Astrocyte (in vitro differentiated cells and primary cell): ENCODE results near the gene BRMS1. TPM values are rescaled to one million over a fixed set of nuclear protein-coding genes. Genes with fewer than 3 reads are reported as not detected.

Experiments used
- DNase-seq: peaks from one replicate; pipeline ENCODE4 v3.0.0-alpha.2; 2010; ENCODE audit warnings: low read depth
- FAIRE-seq: peaks from 2 replicates; lab custom pipeline; 2011; peaks lifted over from hg19 to GRCh38; lab: Jason Lieb, UNC
- H2AFZ ChIP-seq: 2 replicates; pipeline ENCODE4 v1.6.0; 2012; ENCODE audit warnings: low read depth, low read length, inconsistent platforms
- H3K27ac ChIP-seq: 2 replicates; pipeline ENCODE4 v1.5.1; 2011; ENCODE audit warnings: low read depth, low read length, inconsistent platforms
- H3K27me3 ChIP-seq: 2 replicates; pipeline ENCODE4 v1.6.0; 2011; ENCODE audit warnings: low read length, inconsistent platforms; ENCODE audit not compliant: insufficient read depth
- H3K36me3 ChIP-seq: 2 replicates; pipeline ENCODE4 v1.5.1; 2011; ENCODE audit warnings: low read length, inconsistent platforms; ENCODE audit not compliant: insufficient read depth
- H3K4me1 ChIP-seq: 2 replicates; pipeline ENCODE4 v1.5.1; 2011; ENCODE audit warnings: low read length, inconsistent platforms; ENCODE audit not compliant: insufficient read depth
- H3K4me2 ChIP-seq: 2 replicates; pipeline ENCODE4 v1.6.0; 2012; ENCODE audit warnings: low read length, inconsistent platforms
- H3K4me3 ChIP-seq: 2 replicates; pipeline ENCODE4 v1.5.1; 2011; ENCODE audit warnings: low read depth, mild to moderate bottlenecking, low read length, inconsistent platforms; ENCODE audit not compliant: insufficient read depth
- H3K79me2 ChIP-seq: 2 replicates; pipeline ENCODE4 v1.6.0; 2012; ENCODE audit warnings: mild to moderate bottlenecking, low read length, inconsistent platforms; ENCODE audit not compliant: insufficient read depth
- H3K9ac ChIP-seq: 2 replicates; pipeline ENCODE4 v1.6.0; 2012; ENCODE audit warnings: mild to moderate bottlenecking, low read length, inconsistent platforms
- H3K9me3 ChIP-seq: 2 replicates; pipeline ENCODE4 v1.5.1; 2012; ENCODE audit warnings: low read depth, mild to moderate bottlenecking, low read length, inconsistent platforms; ENCODE audit not compliant: insufficient read depth
- H4K20me1 ChIP-seq: 2 replicates; pipeline ENCODE4 v1.6.0; 2012; ENCODE audit warnings: low read length, inconsistent platforms; ENCODE audit not compliant: insufficient read depth
- H3K27ac Mint-ChIP-seq: one replicate; pipeline ENCODE4 v1.8.0; 2021; ENCODE audit warnings: mild to moderate bottlenecking, mixed read lengths; ENCODE audit not compliant: unreplicated experiment
- H3K27me3 Mint-ChIP-seq: one replicate; pipeline ENCODE4 v1.8.0; 2021; ENCODE audit warnings: low read depth, mixed read lengths; ENCODE audit not compliant: unreplicated experiment
- H3K36me3 Mint-ChIP-seq: one replicate; pipeline ENCODE4 v1.8.0; 2021; ENCODE audit warnings: low read depth, mixed read lengths; ENCODE audit not compliant: unreplicated experiment
- H3K4me1 Mint-ChIP-seq: one replicate; pipeline ENCODE4 v1.8.0; 2021; ENCODE audit warnings: low read depth, mixed read lengths; ENCODE audit not compliant: unreplicated experiment
- H3K4me3 Mint-ChIP-seq: one replicate; pipeline ENCODE4 v1.8.0; 2021; ENCODE audit warnings: mild to moderate bottlenecking, moderate library complexity, mixed read lengths; ENCODE audit not compliant: unreplicated experiment
- H3K9me3 Mint-ChIP-seq: one replicate; pipeline ENCODE4 v1.8.0; 2021; ENCODE audit warnings: mild to moderate bottlenecking, mixed read lengths; ENCODE audit not compliant: unreplicated experiment
- CTCF ChIP-seq: IDR thresholded peaks from 2 replicates; pipeline ENCODE4 v1.5.1; 2011; ENCODE audit warnings: low read depth, mild to moderate bottlenecking, inconsistent platforms, low read length, moderate library complexity; ENCODE audit not compliant: insufficient read depth
- EZH2 ChIP-seq: IDR thresholded peaks from 2 replicates; pipeline ENCODE4 v1.6.1; 2012; ENCODE audit warnings: mild to moderate bottlenecking, low read length, inconsistent platforms; ENCODE audit not compliant: insufficient read depth
- total RNA-seq: library from RNA; stranded (reverse); gene quantifications from 2 replicates; pipeline ENCODE4 v1.2.1, GENCODE V29; 2021

BRMS1 gene
- total RNA-seq, 1 donor from 2014 or later: 47.8 TPM

- Mint-ChIP-seq H3K27ac (peak overlapping the region; percentile 47), H3K9me3 (no peaks in the 10 kb centered on the region), H3K4me3 (no peak overlapping the region), H3K27me3 (no peaks in the 10 kb centered on the region), H3K4me1 (peaks cover 39% of the 10 kb centered on the region), H3K36me3 (peaks cover 7% of the 10 kb centered on the region)
- Histone ChIP-seq H3K27me3 (no peaks in the 10 kb centered on the region), H4K20me1 (peaks cover 46% of the 10 kb centered on the region), H3K27ac (peak overlapping the region; percentile 96), H3K4me3 (no peak overlapping the region), H3K4me1 (peaks cover 45% of the 10 kb centered on the region), H3K4me2 (peak overlapping the region; percentile 99), H3K9me3 (no peaks in the 10 kb centered on the region), H3K9ac (peak overlapping the region; percentile 80), H3K36me3 (peaks cover 3% of the 10 kb centered on the region), H3K79me2 (peaks cover 38% of the 10 kb centered on the region), H2AFZ (no peak overlapping the region)
- DNase-seq (no peak), FAIRE-seq (no peak)
- no peak for TF ChIP-seq CTCF
- TF ChIP-seq EZH2: no peak
These were observed 6.4 kb downstream of the BRMS1 start for GRCh38 chr11:66338276-66339161.

DNA sequence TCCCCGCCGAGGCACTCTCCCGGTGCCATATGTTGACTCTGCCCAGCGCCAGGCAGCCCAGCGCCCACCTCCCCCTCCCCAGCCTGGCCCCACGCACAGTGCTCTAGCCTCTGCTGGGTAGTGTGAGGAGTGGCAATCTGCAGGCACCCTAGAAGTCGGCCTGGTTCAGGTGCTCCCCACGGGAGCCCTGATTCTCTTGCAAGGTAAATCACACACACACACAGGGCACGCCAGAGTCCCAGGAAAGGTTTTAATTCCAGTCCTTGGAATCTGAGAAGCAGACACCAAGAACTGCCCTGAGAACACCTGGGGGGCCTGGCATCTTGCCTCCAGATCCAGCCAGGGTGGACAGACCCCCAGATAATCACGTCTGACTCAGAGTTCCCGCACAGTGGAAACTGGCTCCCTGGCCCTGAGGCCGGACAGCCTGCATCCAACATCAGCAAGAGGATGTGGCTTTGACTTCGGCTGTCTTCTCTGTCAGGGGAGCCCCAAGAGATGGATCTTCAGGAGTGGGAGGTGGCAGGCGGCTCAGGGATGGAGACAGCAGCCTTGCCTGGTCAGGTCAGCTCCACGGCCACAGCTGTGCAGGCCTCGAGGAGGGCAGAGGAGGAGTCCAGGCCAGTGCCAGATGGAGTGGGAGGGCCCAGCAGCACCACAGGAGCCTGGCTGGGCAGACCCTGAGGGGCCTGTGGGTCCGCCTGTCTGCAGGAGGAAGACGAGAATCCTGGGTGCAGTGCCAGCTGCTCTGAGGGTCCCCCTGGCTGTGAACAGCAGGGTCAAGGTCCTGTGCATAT is 7.6 kb downstream of the BRMS1 start:
- FAIRE-seq (no peak), DNase-seq (peak; percentile 53)
- Histone ChIP-seq H3K9me3 (no peaks in the 10 kb centered on the region), H3K4me3 (no peak overlapping the region), H4K20me1 (peaks cover 47% of the 10 kb centered on the region), H3K4me1 (peaks cover 47% of the 10 kb centered on the region), H2AFZ (no peak overlapping the region), H3K9ac (peak overlapping the region; percentile 80), H3K27me3 (no peaks in the 10 kb centered on the region), H3K79me2 (peaks cover 32% of the 10 kb centered on the region), H3K27ac (peak overlapping the region; percentile 96), H3K4me2 (peak overlapping the region; percentile 99), H3K36me3 (peaks cover 6% of the 10 kb centered on the region)
- TF ChIP-seq CTCF (no peak), EZH2 (no peak)
- no peaks in the 10 kb centered on the region for H3K27me3 Mint-ChIP-seq
- peak overlapping the region; percentile 99 for H3K27ac Mint-ChIP-seq
- peaks cover 9% of the 10 kb centered on the region for H3K36me3 Mint-ChIP-seq
- peak overlapping the region; percentile 88 for H3K4me3 Mint-ChIP-seq
- no peaks in the 10 kb centered on the region for H3K9me3 Mint-ChIP-seq
- peaks cover 31% of the 10 kb centered on the region for H3K4me1 Mint-ChIP-seq
